Left ventricle myocardium inferior (tissue), 1 donor: ENCODE data around the gene SMAD2. TPM values are rescaled to one million over a fixed set of nuclear protein-coding genes. Genes with fewer than 3 reads are reported as not detected.

Experiments used
- DNase-seq: peaks from one replicate; pipeline ENCODE4 v3.0.0-alpha.2; 2020
- H3K27ac ChIP-seq: fragments of 200-600 bp; replicated peaks from 2 replicates; pipeline ENCODE4 v1.8.0; 2021
- H3K27me3 ChIP-seq: fragments of 200-600 bp; 2 replicates; pipeline ENCODE4 v1.8.0; 2021; ENCODE audit warnings: low read depth
- H3K36me3 ChIP-seq: fragments of 200-600 bp; 2 replicates; pipeline ENCODE4 v1.8.0; 2021
- H3K4me1 ChIP-seq: fragments of 200-600 bp; 2 replicates; pipeline ENCODE4 v1.8.0; 2021
- H3K4me3 ChIP-seq: fragments of 200-600 bp; 2 replicates; pipeline ENCODE4 v1.8.0; 2021; ENCODE audit warnings: mild to moderate bottlenecking, moderate library complexity
- H3K9me3 ChIP-seq: fragments of 200-600 bp; replicated peaks from 2 replicates; pipeline ENCODE4 v1.8.0; 2021
- CTCF ChIP-seq: fragments of 200-600 bp; IDR thresholded peaks from 2 replicates; pipeline ENCODE4 v1.8.0; 2021; ENCODE audit warnings: antibody characterized with exemption, mild to moderate bottlenecking, borderline replicate concordance
- intact Hi-C: fragments of 100-400 bp; cut with micrococcal nuclease; formaldehyde crosslinking; loops from one replicate; pipeline ENCODE4 v1.11.0; 2022
- total RNA-seq: library from RNA; stranded (reverse); fragmentation: NEBNext Ultra II Directional; extraction: Animal tissue kit (Norgen Biotek cat#: 25700); gene quantifications from one replicate; pipeline ENCODE4 v1.2.1, GENCODE V29; 2021
- donor health status: DM: no; HTN: yes; CAD: no; lungs with severe emphysema.

The SMAD2 gene
- total RNA-seq, 1 donor from 2014 or later, result 80.9 TPM

GRCh38 chr18:47863041-47863440 lies 67.4 kb downstream of the SMAD2 start:
- Histone ChIP-seq H3K27ac (peak overlapping the region; percentile 57), H3K4me3 (no peak overlapping the region), H3K36me3 (peaks cover 69% of the 10 kb centered on the region), H3K4me1 (peaks cover 24% of the 10 kb centered on the region), H3K27me3 (no peaks in the 10 kb centered on the region), H3K9me3 (peaks cover 15% of the 10 kb centered on the region)
- no peak for DNase-seq
- intact Hi-C loops, result no loop called here
- no peak for TF ChIP-seq CTCF

GRCh38 chr18:47858607-47859006 lies 71.9 kb downstream of the SMAD2 start:
- H3K9me3 ChIP-seq, result peaks cover 50% of the 10 kb centered on the region
- DNase-seq, result no peak
- H3K4me1 ChIP-seq, result peaks cover 22% of the 10 kb centered on the region
- H3K27me3 ChIP-seq, result no peaks in the 10 kb centered on the region
- no peak overlapping the region for H3K27ac ChIP-seq
- intact Hi-C loops, result no loop called here
- TF ChIP-seq CTCF, result no peak
- peaks cover 76% of the 10 kb centered on the region for H3K36me3 ChIP-seq
- no peak overlapping the region for H3K4me3 ChIP-seq

- DNase-seq, result no peak
- H3K9me3 ChIP-seq, result no peaks in the 10 kb centered on the region
- no peak overlapping the region for H3K4me3 ChIP-seq
- H3K27ac ChIP-seq, result no peak overlapping the region
- no peaks in the 10 kb centered on the region for H3K27me3 ChIP-seq
- intact Hi-C loops, result no loop called here
- no peak for TF ChIP-seq CTCF
- H3K36me3 ChIP-seq, result peaks cover 40% of the 10 kb centered on the region
- peaks cover 6% of the 10 kb centered on the region for H3K4me1 ChIP-seq
These were observed 82.8 kb downstream of the SMAD2 start for GRCh38 chr18:47847635-47848034.

- no peak overlapping the region for H3K27ac ChIP-seq
- DNase-seq, result no peak
- no peaks in the 10 kb centered on the region for H3K27me3 ChIP-seq
- no peak overlapping the region for H3K4me3 ChIP-seq
- TF ChIP-seq CTCF, result no peak
- H3K9me3 ChIP-seq, result no peaks in the 10 kb centered on the region
- peaks cover 47% of the 10 kb centered on the region for H3K36me3 ChIP-seq
- intact Hi-C loops, result no loop called here
- peaks cover 6% of the 10 kb centered on the region for H3K4me1 ChIP-seq
These were observed 84.0 kb downstream of the SMAD2 start for GRCh38 chr18:47846431-47846830.

GRCh38 chr18:47844828-47845498 lies 85.5 kb downstream of the SMAD2 start:
- Histone ChIP-seq H3K27ac (no peak overlapping the region), H3K4me3 (no peak overlapping the region), H3K9me3 (no peaks in the 10 kb centered on the region), H3K27me3 (no peaks in the 10 kb centered on the region), H3K4me1 (peaks cover 6% of the 10 kb centered on the region), H3K36me3 (peaks cover 59% of the 10 kb centered on the region)
- DNase-seq, result no peak
- intact Hi-C loops, result no loop called here
- no peak for TF ChIP-seq CTCF
